ENCODE results near the gene MRPL43. TPM values are rescaled to one million over a fixed set of nuclear protein-coding genes. Genes with fewer than 3 reads are reported as not detected.
A peak's percentile ranks its signal among the peaks of the same experiment; 100 is the strongest.

Gene MRPL43
- total and polyA plus RNA-seq, 2 donors (not counting 1 experiment from before 2014, with no cell fraction given): 61.4 to 62.1 TPM

GRCh38 chr10:100987685-100988049 is 370 bp upstream of the MRPL43 start:
- Histone ChIP-seq H3K4me1 (ENCODE audit: control insufficient read depth, extremely low read depth, insufficient read depth, low read length) (peaks cover 8% of the 10 kb centered on the region), H3K36me3 (ENCODE audit: control insufficient read depth, insufficient read depth, low read length) (peaks cover 16% of the 10 kb centered on the region), H3K79me2 (ENCODE audit: control insufficient read depth, insufficient read depth, low read length) (peaks cover 33% of the 10 kb centered on the region), H3K27me3 (ENCODE audit: control insufficient read depth, insufficient read depth, low read length) (no peaks in the 10 kb centered on the region), H3K9me3 (ENCODE audit: control insufficient read depth, insufficient read depth, low read depth, low read length) (no peaks in the 10 kb centered on the region), H3K27ac (ENCODE audit: insufficient read depth, low read length) (peak overlapping the region; percentile 79), H2AFZ (ENCODE audit: low read length) (peak overlapping the region; percentile 100), H3K9ac (ENCODE audit: insufficient read depth, low read length) (peak overlapping the region; percentile 44), H3K4me2 (ENCODE audit: extremely low read depth, insufficient read depth, low read length) (peak overlapping the region; percentile 98), H3K4me3 (replicated peaks in 1 of 4; ENCODE audit: control extremely low read depth in 1 of 4, insufficient read depth in 1 of 4, low read depth in 3 of 4, low read length in 4 of 4) (peak overlapping the region; percentile 79 to 99 (median 98)), H4K20me1 (ENCODE audit: control insufficient read depth, extremely low read depth, insufficient read depth, low read length) (no peaks in the 10 kb centered on the region)
- TF ChIP-seq, protein P1, sequence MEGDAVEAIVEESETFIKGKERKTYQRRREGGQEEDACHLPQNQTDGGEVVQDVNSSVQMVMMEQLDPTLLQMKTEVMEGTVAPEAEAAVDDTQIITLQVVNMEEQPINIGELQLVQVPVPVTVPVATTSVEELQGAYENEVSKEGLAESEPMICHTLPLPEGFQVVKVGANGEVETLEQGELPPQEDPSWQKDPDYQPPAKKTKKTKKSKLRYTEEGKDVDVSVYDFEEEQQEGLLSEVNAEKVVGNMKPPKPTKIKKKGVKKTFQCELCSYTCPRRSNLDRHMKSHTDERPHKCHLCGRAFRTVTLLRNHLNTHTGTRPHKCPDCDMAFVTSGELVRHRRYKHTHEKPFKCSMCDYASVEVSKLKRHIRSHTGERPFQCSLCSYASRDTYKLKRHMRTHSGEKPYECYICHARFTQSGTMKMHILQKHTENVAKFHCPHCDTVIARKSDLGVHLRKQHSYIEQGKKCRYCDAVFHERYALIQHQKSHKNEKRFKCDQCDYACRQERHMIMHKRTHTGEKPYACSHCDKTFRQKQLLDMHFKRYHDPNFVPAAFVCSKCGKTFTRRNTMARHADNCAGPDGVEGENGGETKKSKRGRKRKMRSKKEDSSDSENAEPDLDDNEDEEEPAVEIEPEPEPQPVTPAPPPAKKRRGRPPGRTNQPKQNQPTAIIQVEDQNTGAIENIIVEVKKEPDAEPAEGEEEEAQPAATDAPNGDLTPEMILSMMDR (conservative IDR thresholded peaks at IDR 0.05 in 1 of 2, IDR thresholded peaks at IDR 0.05 in 1 of 2; ENCODE audit: low read depth in 1 of 2, low read length in 2 of 2): no peak
- TF ChIP-seq EZH2 (IDR thresholded peaks at IDR 0.05; ENCODE audit: low read length, missing control alignments): no peak
- no peak for DNase-seq (ENCODE audit: low read depth in 2 of 2)

GRCh38 chr10:100986623-100986951 is 710 bp downstream of the MRPL43 start:
- Histone ChIP-seq H3K4me3 (replicated peaks in 1 of 4; ENCODE audit: control extremely low read depth in 1 of 4, insufficient read depth in 1 of 4, low read depth in 3 of 4, low read length in 4 of 4) (peak overlapping the region; percentile 79 to 99 (median 98)), H4K20me1 (ENCODE audit: control insufficient read depth, extremely low read depth, insufficient read depth, low read length) (no peaks in the 10 kb centered on the region), H3K9me3 (ENCODE audit: control insufficient read depth, insufficient read depth, low read depth, low read length) (no peaks in the 10 kb centered on the region), H3K36me3 (ENCODE audit: control insufficient read depth, insufficient read depth, low read length) (peaks cover 14% of the 10 kb centered on the region), H3K4me2 (ENCODE audit: extremely low read depth, insufficient read depth, low read length) (peak overlapping the region; percentile 57), H3K4me1 (ENCODE audit: control insufficient read depth, extremely low read depth, insufficient read depth, low read length) (peaks cover 8% of the 10 kb centered on the region), H2AFZ (ENCODE audit: low read length) (peak overlapping the region; percentile 100), H3K27ac (ENCODE audit: insufficient read depth, low read length) (peak overlapping the region; percentile 79), H3K9ac (ENCODE audit: insufficient read depth, low read length) (peak overlapping the region; percentile 81), H3K79me2 (ENCODE audit: control insufficient read depth, insufficient read depth, low read length) (peaks cover 33% of the 10 kb centered on the region), H3K27me3 (ENCODE audit: control insufficient read depth, insufficient read depth, low read length) (no peaks in the 10 kb centered on the region)
- DNase-seq (ENCODE audit: low read depth in 2 of 2): no peak
- TF ChIP-seq EZH2 (IDR thresholded peaks at IDR 0.05; ENCODE audit: low read length, missing control alignments): no peak
- TF ChIP-seq, protein P1 (conservative IDR thresholded peaks at IDR 0.05 in 1 of 2, IDR thresholded peaks at IDR 0.05 in 1 of 2; ENCODE audit: low read depth in 1 of 2, low read length in 2 of 2): no peak

DNA sequence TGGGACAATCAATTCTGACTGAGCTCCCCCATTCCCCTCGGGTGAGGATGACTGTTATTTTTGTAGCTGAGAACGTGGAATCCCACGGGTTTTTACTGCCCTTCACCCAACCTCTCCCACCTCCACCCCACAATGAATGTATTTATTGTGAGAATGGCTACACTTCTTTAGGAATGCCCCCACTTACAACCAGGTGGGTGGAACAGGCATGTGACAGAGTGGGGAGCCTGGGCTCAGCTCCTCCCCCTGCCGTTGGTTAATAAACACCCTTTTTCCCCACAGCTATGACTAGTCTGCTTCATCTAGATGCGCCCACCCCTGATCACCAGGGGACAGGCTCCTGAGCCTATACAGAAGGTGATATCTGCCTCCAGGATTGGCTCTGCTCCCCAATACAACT is 2.0 kb downstream of the MRPL43 start:
- H3K79me2 ChIP-seq (ENCODE audit: control insufficient read depth, insufficient read depth, low read length): peaks cover 31% of the 10 kb centered on the region
- H3K36me3 ChIP-seq (ENCODE audit: control insufficient read depth, insufficient read depth, low read length): peaks cover 10% of the 10 kb centered on the region
- TF ChIP-seq, protein P1 (conservative IDR thresholded peaks at IDR 0.05 in 1 of 2, IDR thresholded peaks at IDR 0.05 in 1 of 2; ENCODE audit: low read depth in 1 of 2, low read length in 2 of 2): no peak
- TF ChIP-seq EZH2 (IDR thresholded peaks at IDR 0.05; ENCODE audit: low read length, missing control alignments): no peak
- H2AFZ ChIP-seq (ENCODE audit: low read length): no peak overlapping the region
- no peaks in the 10 kb centered on the region for H3K9me3 ChIP-seq (ENCODE audit: control insufficient read depth, insufficient read depth, low read depth, low read length)
- no peaks in the 10 kb centered on the region for H4K20me1 ChIP-seq (ENCODE audit: control insufficient read depth, extremely low read depth, insufficient read depth, low read length)
- no peak overlapping the region for H3K27ac ChIP-seq (ENCODE audit: insufficient read depth, low read length)
- no peak overlapping the region for H3K9ac ChIP-seq (ENCODE audit: insufficient read depth, low read length)
- H3K4me1 ChIP-seq (ENCODE audit: control insufficient read depth, extremely low read depth, insufficient read depth, low read length): peaks cover 8% of the 10 kb centered on the region
- H3K27me3 ChIP-seq (ENCODE audit: control insufficient read depth, insufficient read depth, low read length): no peaks in the 10 kb centered on the region
- DNase-seq (ENCODE audit: low read depth in 2 of 2): no peak
- no peak overlapping the region for H3K4me2 ChIP-seq (ENCODE audit: extremely low read depth, insufficient read depth, low read length)
- no peak overlapping the region for H3K4me3 ChIP-seq (replicated peaks in 1 of 4; ENCODE audit: control extremely low read depth in 1 of 4, insufficient read depth in 1 of 4, low read depth in 3 of 4, low read length in 4 of 4)

All from fibroblast of lung (primary cell).